Activated naive CD8-positive, alpha-beta T cell treated with anti-CD3 and anti-CD28 coated beads, Interleukin-2, amount 50 U/mL, for 24 hours (primary cell): ENCODE measurements around the gene HUWE1.

ENCODE experiments used
- ATAC-seq: fragments of 150-1000 bp; cut with Tn5 transposase; one replicate; pipeline ENCODE4 v1.10.0; 2021
- DNase-seq: peaks from one replicate; pipeline ENCODE4 v3.0.0; 2021
- H3K27ac Mint-ChIP-seq: one replicate; pipeline ENCODE4 v1.8.0; 2021; ENCODE audit warnings: mild to moderate bottlenecking, mixed read lengths
- H3K27me3 Mint-ChIP-seq: one replicate; pipeline ENCODE4 v1.8.0; 2021; ENCODE audit warnings: mixed read lengths
- H3K36me3 Mint-ChIP-seq: one replicate; pipeline ENCODE4 v1.8.0; 2021; ENCODE audit warnings: low read depth, mixed read lengths
- H3K4me1 Mint-ChIP-seq: one replicate; pipeline ENCODE4 v1.8.0; 2021; ENCODE audit warnings: mixed read lengths
- H3K4me3 Mint-ChIP-seq: one replicate; pipeline ENCODE4 v1.8.0; 2021; ENCODE audit warnings: mild to moderate bottlenecking, moderate library complexity, mixed read lengths
- H3K9me3 Mint-ChIP-seq: one replicate; pipeline ENCODE4 v1.8.0; 2021; ENCODE audit warnings: mixed read lengths

HUWE1 gene

GRCh38 chrX:53621418-53621986, 65.0 kb downstream of the HUWE1 start:
- Mint-ChIP-seq H3K27ac (peak overlapping the region; percentile 9), H3K36me3 (peaks cover 60% of the 10 kb centered on the region), H3K4me1 (peaks cover 10% of the 10 kb centered on the region), H3K27me3 (no peaks in the 10 kb centered on the region), H3K9me3 (no peaks in the 10 kb centered on the region), H3K4me3 (no peak overlapping the region)
- DNase-seq (no peak), ATAC-seq (peak; percentile 40)

DNA sequence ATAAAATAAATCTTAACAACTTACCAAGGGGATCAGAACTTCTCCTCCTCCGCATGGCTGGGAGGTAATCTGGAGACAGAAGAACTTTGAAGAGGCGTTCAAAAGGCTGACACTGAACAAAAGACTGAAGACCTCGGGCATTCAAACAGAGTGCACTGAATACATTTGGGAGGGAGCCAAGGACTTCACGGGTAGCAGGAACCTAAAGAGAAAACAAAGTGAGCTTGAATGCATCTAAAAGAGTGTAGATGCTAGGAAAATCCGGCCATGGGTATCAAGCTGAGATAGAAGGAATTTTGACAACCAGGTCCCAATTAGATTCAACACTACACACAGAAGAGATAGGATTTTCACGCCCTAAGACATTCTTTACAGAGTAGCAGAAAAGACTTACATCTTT, 69.6 kb downstream of the HUWE1 start:
- no peak overlapping the region for H3K27ac Mint-ChIP-seq
- ATAC-seq = no peak
- H3K4me1 Mint-ChIP-seq = peaks cover 5% of the 10 kb centered on the region
- no peaks in the 10 kb centered on the region for H3K9me3 Mint-ChIP-seq
- H3K27me3 Mint-ChIP-seq = no peaks in the 10 kb centered on the region
- H3K4me3 Mint-ChIP-seq = no peak overlapping the region
- peaks cover 57% of the 10 kb centered on the region for H3K36me3 Mint-ChIP-seq
- no peak for DNase-seq

- no peaks in the 10 kb centered on the region for H3K4me1 Mint-ChIP-seq
- H3K9me3 Mint-ChIP-seq = no peaks in the 10 kb centered on the region
- no peak for DNase-seq
- H3K4me3 Mint-ChIP-seq = no peak overlapping the region
- H3K36me3 Mint-ChIP-seq = peaks cover 58% of the 10 kb centered on the region
- no peak overlapping the region for H3K27ac Mint-ChIP-seq
- no peak for ATAC-seq
- no peaks in the 10 kb centered on the region for H3K27me3 Mint-ChIP-seq
These were observed 80.1 kb downstream of the HUWE1 start for GRCh38 chrX:53606456-53606855.

GRCh38 chrX:53605004-53605403, 81.5 kb downstream of the HUWE1 start:
- no peaks in the 10 kb centered on the region for H3K9me3 Mint-ChIP-seq
- peaks cover 56% of the 10 kb centered on the region for H3K36me3 Mint-ChIP-seq
- H3K27me3 Mint-ChIP-seq = no peaks in the 10 kb centered on the region
- ATAC-seq (no peak), DNase-seq (no peak)
- no peak overlapping the region for H3K27ac Mint-ChIP-seq
- H3K4me3 Mint-ChIP-seq = no peak overlapping the region
- no peaks in the 10 kb centered on the region for H3K4me1 Mint-ChIP-seq

DNA sequence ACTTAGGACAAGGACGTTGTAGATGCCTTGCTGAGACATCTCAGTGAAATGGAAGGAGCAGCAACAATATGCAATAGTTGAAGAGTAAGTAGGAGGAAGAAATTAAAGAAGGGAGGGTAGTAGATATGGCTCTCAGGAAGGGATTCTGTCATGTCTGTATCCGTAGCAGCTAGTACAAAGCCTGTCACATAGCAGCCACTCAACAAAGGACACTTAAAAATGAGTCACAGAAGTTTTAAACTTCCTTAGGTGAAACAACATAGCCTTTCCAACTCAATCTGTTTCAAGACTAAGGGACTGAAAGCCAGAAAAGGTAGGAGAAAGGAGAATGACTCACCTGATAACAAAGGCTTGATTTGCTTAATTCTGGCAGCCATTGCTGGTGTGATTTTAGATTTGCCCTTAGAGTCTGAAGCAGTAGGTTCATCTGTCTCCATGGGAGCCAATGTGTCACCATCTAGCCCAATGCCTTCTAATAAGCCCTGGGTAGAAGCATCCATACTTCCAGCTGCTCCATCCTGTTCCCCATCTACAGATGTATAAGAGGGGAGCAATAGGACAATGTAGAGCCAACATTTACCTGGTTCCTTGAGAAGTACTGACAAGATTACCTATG, 86.6 kb downstream of the HUWE1 start:
- ATAC-seq (peak; percentile 36), DNase-seq (no peak)
- Mint-ChIP-seq H3K4me1 (no peaks in the 10 kb centered on the region), H3K27ac (peak overlapping the region; percentile 27), H3K36me3 (peaks cover 43% of the 10 kb centered on the region), H3K27me3 (no peaks in the 10 kb centered on the region), H3K4me3 (no peak overlapping the region), H3K9me3 (no peaks in the 10 kb centered on the region)

GRCh38 chrX:53598169-53598568, 88.3 kb downstream of the HUWE1 start:
- no peak for ATAC-seq
- no peaks in the 10 kb centered on the region for H3K4me1 Mint-ChIP-seq
- no peaks in the 10 kb centered on the region for H3K27me3 Mint-ChIP-seq
- H3K27ac Mint-ChIP-seq = peak overlapping the region; percentile 26
- no peaks in the 10 kb centered on the region for H3K9me3 Mint-ChIP-seq
- H3K4me3 Mint-ChIP-seq = no peak overlapping the region
- peaks cover 36% of the 10 kb centered on the region for H3K36me3 Mint-ChIP-seq
- no peak for DNase-seq

DNA sequence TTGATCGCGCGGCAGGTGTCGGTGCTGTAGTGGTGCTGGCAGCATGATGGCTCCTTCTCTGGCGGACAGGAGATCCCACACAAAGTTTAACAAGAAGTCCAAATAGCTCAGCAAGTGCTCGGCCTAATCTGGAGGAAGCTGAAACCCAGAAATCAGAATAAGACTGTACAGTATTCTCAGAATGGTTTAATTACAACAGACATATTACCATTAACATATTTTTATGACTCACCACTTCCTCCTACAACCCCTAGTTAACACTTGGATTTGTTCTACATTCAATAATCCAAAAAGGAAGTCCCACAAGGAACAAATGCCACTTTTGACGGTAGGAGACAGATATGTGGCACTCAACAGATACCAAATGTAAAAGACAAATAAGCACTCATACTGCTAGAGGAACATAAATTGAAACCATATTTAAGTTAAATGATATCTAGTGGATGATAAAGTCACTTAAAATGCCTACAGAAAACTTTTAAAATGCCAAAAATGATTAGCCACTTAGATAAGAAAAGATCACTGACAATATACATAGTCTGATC, 91.2 kb downstream of the HUWE1 start:
- Mint-ChIP-seq H3K4me3 (no peak overlapping the region), H3K4me1 (no peaks in the 10 kb centered on the region), H3K36me3 (peaks cover 54% of the 10 kb centered on the region), H3K27me3 (no peaks in the 10 kb centered on the region), H3K27ac (peak overlapping the region; percentile 18), H3K9me3 (no peaks in the 10 kb centered on the region)
- ATAC-seq = no peak
- DNase-seq = no peak

GRCh38 chrX:53594354-53594753, 92.2 kb downstream of the HUWE1 start:
- DNase-seq (no peak), ATAC-seq (no peak)
- no peaks in the 10 kb centered on the region for H3K27me3 Mint-ChIP-seq
- no peaks in the 10 kb centered on the region for H3K4me1 Mint-ChIP-seq
- peaks cover 55% of the 10 kb centered on the region for H3K36me3 Mint-ChIP-seq
- no peaks in the 10 kb centered on the region for H3K9me3 Mint-ChIP-seq
- no peak overlapping the region for H3K4me3 Mint-ChIP-seq
- H3K27ac Mint-ChIP-seq = no peak overlapping the region

- Mint-ChIP-seq H3K4me1 (no peaks in the 10 kb centered on the region), H3K4me3 (no peak overlapping the region), H3K9me3 (no peaks in the 10 kb centered on the region), H3K36me3 (peaks cover 69% of the 10 kb centered on the region), H3K27ac (peak overlapping the region; percentile 64), H3K27me3 (no peaks in the 10 kb centered on the region)
- ATAC-seq = no peak
- DNase-seq = no peak
These were observed 98.6 kb downstream of the HUWE1 start for GRCh38 chrX:53587795-53588420.

GRCh38 chrX:53584891-53585290, 101.6 kb downstream of the HUWE1 start:
- DNase-seq = no peak
- Mint-ChIP-seq H3K4me1 (no peaks in the 10 kb centered on the region), H3K9me3 (no peaks in the 10 kb centered on the region), H3K27ac (no peak overlapping the region), H3K36me3 (peaks cover 68% of the 10 kb centered on the region), H3K27me3 (no peaks in the 10 kb centered on the region), H3K4me3 (no peak overlapping the region)
- no peak for ATAC-seq

DNA sequence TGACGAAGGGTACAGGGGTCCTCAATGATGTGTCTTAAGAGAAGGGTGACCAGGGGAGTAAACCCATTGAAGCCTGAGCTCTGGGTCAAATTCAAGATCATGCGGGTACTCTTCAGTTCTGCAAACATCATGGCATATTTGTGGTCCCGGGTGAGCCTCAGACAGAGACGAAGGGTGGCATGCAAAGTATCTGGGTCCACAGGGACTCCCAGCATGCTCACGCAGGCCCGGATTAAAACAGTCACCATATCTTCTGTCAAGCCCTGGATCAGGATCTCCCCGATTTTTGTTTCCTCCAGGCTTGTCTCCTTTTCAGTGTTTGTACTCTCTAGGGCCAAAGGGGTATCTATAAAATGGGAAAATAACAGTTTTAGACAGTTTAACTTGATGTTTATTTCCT, 102.9 kb downstream of the HUWE1 start:
- no peak overlapping the region for H3K27ac Mint-ChIP-seq
- H3K27me3 Mint-ChIP-seq = no peaks in the 10 kb centered on the region
- ATAC-seq = no peak
- DNase-seq = no peak
- H3K4me1 Mint-ChIP-seq = no peaks in the 10 kb centered on the region
- no peaks in the 10 kb centered on the region for H3K9me3 Mint-ChIP-seq
- peaks cover 57% of the 10 kb centered on the region for H3K36me3 Mint-ChIP-seq
- no peak overlapping the region for H3K4me3 Mint-ChIP-seq

GRCh38 chrX:53580742-53581504, 105.6 kb downstream of the HUWE1 start:
- no peaks in the 10 kb centered on the region for H3K4me1 Mint-ChIP-seq
- no peaks in the 10 kb centered on the region for H3K9me3 Mint-ChIP-seq
- H3K36me3 Mint-ChIP-seq = peaks cover 54% of the 10 kb centered on the region
- DNase-seq (no peak), ATAC-seq (no peak)
- no peaks in the 10 kb centered on the region for H3K27me3 Mint-ChIP-seq
- H3K27ac Mint-ChIP-seq = no peak overlapping the region
- no peak overlapping the region for H3K4me3 Mint-ChIP-seq

DNA sequence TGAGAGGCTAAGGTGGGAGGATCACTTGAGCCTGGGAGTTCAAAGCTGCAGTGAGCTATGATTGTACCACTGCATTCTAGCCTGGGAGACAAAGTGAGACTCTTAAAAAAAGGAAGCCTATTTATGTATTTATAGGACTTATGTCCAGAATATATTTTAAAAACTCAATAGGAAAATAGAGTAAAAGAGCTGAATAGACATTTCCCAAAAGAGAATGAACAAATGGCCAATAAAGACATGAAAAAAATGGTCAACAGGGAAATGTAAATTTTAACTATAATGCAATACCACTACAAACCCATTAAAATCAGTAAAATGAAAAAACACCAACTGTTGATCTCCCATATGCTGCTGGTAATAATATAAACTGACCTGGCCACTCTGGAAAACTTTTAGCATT, 115.0 kb downstream of the HUWE1 start:
- no peak for DNase-seq
- no peak for ATAC-seq
- Mint-ChIP-seq H3K4me1 (peaks cover 2% of the 10 kb centered on the region), H3K9me3 (no peaks in the 10 kb centered on the region), H3K27ac (no peak overlapping the region), H3K27me3 (no peaks in the 10 kb centered on the region), H3K4me3 (no peak overlapping the region), H3K36me3 (peaks cover 52% of the 10 kb centered on the region)

DNA sequence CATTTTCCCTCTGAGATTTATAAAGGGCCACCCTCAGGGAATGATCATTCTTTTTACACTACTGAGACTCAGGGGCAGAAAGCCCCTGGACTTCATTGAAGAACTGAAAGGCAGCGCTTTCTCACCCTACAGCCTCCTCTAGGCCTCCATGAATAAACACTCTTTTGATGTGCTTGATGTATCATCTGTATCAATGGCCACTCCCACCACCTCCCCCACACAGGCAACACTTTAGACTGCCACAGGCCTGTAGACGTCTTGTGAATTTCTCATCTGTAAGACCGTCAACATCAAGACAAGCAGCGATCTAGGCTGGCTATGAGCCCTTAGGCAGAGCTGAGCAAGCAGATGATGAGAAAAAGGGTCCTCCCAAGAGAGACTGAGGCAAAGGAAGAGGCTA, 123.2 kb downstream of the HUWE1 start:
- Mint-ChIP-seq H3K9me3 (no peaks in the 10 kb centered on the region), H3K27me3 (no peaks in the 10 kb centered on the region), H3K4me3 (no peak overlapping the region), H3K4me1 (no peaks in the 10 kb centered on the region), H3K27ac (no peak overlapping the region), H3K36me3 (peaks cover 74% of the 10 kb centered on the region)
- ATAC-seq (no peak), DNase-seq (no peak)

DNA sequence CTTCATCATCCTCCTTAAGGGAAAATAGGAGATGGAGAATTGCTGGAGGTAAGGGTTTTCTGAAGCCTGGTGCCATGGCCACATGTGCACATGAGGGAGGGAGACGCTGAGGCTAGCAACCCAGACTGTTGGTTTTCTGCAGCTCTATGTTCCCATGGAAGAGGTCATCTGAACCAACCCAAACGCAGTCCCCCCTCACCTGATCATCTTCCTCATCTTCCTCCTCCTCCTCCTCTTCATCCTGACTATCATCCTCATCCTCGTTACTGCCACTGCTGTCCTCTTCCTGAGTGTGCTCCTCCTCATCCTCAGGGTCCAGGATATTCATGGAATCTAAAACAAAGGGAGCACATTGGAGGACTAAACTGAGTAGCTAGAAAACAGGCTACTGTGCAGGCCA, 124.6 kb downstream of the HUWE1 start:
- ATAC-seq (no peak), DNase-seq (no peak)
- Mint-ChIP-seq H3K9me3 (no peaks in the 10 kb centered on the region), H3K36me3 (peaks cover 78% of the 10 kb centered on the region), H3K4me1 (no peaks in the 10 kb centered on the region), H3K27me3 (no peaks in the 10 kb centered on the region), H3K4me3 (no peak overlapping the region), H3K27ac (peak overlapping the region; percentile 11)
